Testis (tissue), 2 donors: ENCODE measurements around the gene ARHGAP26.

ENCODE experiments used
- CTCF ChIP-seq, 3 experiments: fragments of 450-650 bp in 2 of 3; fragments of 200-600 bp in 1 of 3; sonication (generic) in 1 of 3; IDR thresholded peaks; one replicate each; pipeline ENCODE4 v1.5.1; 2016 to 2019; ENCODE audit warnings: antibody characterized with exemption in 3 of 3, mild to moderate bottlenecking in 2 of 3, moderate library complexity in 1 of 3
- POLR2A ChIP-seq: fragments of 450-650 bp; IDR thresholded peaks from one replicate; pipeline ENCODE4 v1.6.1; 2017; ENCODE audit warnings: antibody characterized with exemption, mild to moderate bottlenecking, moderate library complexity

GRCh38 chr5:143192191-143192900 is 422.2 kb downstream of the ARHGAP26 start:
- no peak for TF ChIP-seq CTCF (IDR thresholded peaks at IDR 0.05)
- no peak for TF ChIP-seq POLR2A
